Stomach (tissue), 9 donors: ENCODE measurements around the gene NPAS3. TPM values are rescaled to one million over a fixed set of nuclear protein-coding genes. Genes with fewer than 3 reads are reported as not detected.

ENCODE experiments used
- DNase-seq, 2 donors: peaks; one replicate each; pipeline versions ENCODE4 v3.0.0 to v3.0.0-alpha.2; 2013 to 2019
- H3K27ac ChIP-seq, 5 donors: fragments of 200-600 bp in 4 of 5; sonication (generic) in 4 of 5; one replicate each; pipeline ENCODE4 v1.5.1; 2013 to 2019; ENCODE audit warnings: mild to moderate bottlenecking in 1 of 5, moderate library complexity in 1 of 5
- H3K27me3 ChIP-seq, 3 donors: fragments of 200-600 bp; sonication (generic); one replicate each; pipeline ENCODE4 v1.5.1; 2017 to 2019; ENCODE audit warnings: mixed run types in 1 of 3
- H3K36me3 ChIP-seq, 4 donors: fragments of 200-600 bp; sonication (generic); 1 replicate in 3 of 4; 2 replicates in 1 of 4; pipeline ENCODE4 v1.5.1; 2016 to 2019
- H3K4me1 ChIP-seq, 4 donors: fragments of 200-600 bp; sonication (generic); one replicate each; pipeline ENCODE4 v1.5.1; 2016 to 2019
- H3K4me3 ChIP-seq, 4 donors: fragments of 200-600 bp; sonication (generic) in 3 of 4; one replicate each; pipeline ENCODE4 v1.5.1; 2016 to 2019; ENCODE audit warnings: mild to moderate bottlenecking in 1 of 4
- H3K9me3 ChIP-seq, 4 donors: fragments of 200-600 bp; sonication (generic); one replicate each; pipeline ENCODE4 v1.5.1; 2016 to 2019
- CTCF ChIP-seq, 7 experiments: fragments of 450-650 bp in 4 of 7; fragments of 200-600 bp in 3 of 7; sonication (generic) in 3 of 7; IDR thresholded peaks; one replicate each; pipeline ENCODE4 v1.5.1; 2016 to 2019; ENCODE audit warnings: antibody characterized with exemption in 7 of 7, control low read depth in 2 of 7, mild to moderate bottlenecking in 1 of 7
- EP300 ChIP-seq: sonication (generic); formaldehyde crosslinking; IDR thresholded peaks from one replicate; pipeline ENCODE4 v1.6.1; 2017; ENCODE audit warnings: antibody characterized with exemption
- POLR2A ChIP-seq, 4 donors: fragments of 450-650 bp; IDR thresholded peaks; one replicate each; pipeline ENCODE4 v1.6.1; 2016; ENCODE audit warnings: antibody characterized with exemption in 4 of 4, control low read depth in 2 of 4, mild to moderate bottlenecking in 1 of 4, moderate library complexity in 1 of 4
- POLR2AphosphoS5 ChIP-seq, 3 donors: sonication (generic); formaldehyde crosslinking; IDR thresholded peaks; one replicate each; pipeline ENCODE4 v1.6.1; 2016; ENCODE audit warnings: antibody characterized with exemption in 3 of 3
- WGBS, 5 donors: extraction: QIAGEN DNeasy Blood & Tissue Kit in 3 of 5; methylation state at CpG; one replicate each; pipeline versions ENCODE4 v1.1.5 to v1.1.7; 2013 to 2018; 5-methylcytosine and 5-hydroxymethylcytosine counted together
- intact Hi-C: fragments of 100-400 bp; cut with DNase I; formaldehyde crosslinking; loops from one replicate; pipeline ENCODE4 v1.15.1; 2023; ENCODE audit warnings: low total_unique reads
- polyA plus RNA-seq, 3 donors: library from polyadenylated mRNA; stranded (reverse); fragments of 200-250 nt; gene quantifications; one replicate each; pipeline ENCODE4 v1.2.3, GENCODE V29; 2013
- total RNA-seq, 5 donors: library from RNA; depleted of rRNA; stranded (reverse); fragments of >200 nt; gene quantifications; one replicate each; pipeline versions ENCODE4 v1.1.0 to v1.2.3, GENCODE V29; 2014 to 2016
- donor health status: healthy with polysubstance abuse.
- donor health status: Bipolar disorder and iron deficiency.
- donor health status: healthy.

Gene NPAS3
- total and polyA plus RNA-seq, 8 donors, result under 0.01 to 7.9 (median 0.76) TPM; not detected in 1

GRCh38 chr14:32939254-32940065, 781 bp downstream of the NPAS3 start:
- Histone ChIP-seq H3K9me3 (no peaks in the 10 kb centered on the region), H3K27me3 (peaks cover 0 to 57% (median 19%) of the 10 kb centered on the region in 3 donors), H3K4me1 (peaks cover 0 to 38% (median 26%) of the 10 kb centered on the region in 4 donors), H3K4me3 (peak overlapping the region; percentile 60 to 68 (median 64)), H3K27ac (peak overlapping the region; percentile 75 to 92 (median 87)), H3K36me3 (no peaks in the 10 kb centered on the region)
- DNase-seq, result peak; percentile 68 to 94
- 0 to 1% (median 0%) methylated on average over 59 to 79 of the region's 80 CpGs for WGBS, 5 donors
- TF ChIP-seq CTCF (IDR thresholded peaks at IDR 0.05) (no peak), EP300 (no peak), POLR2AphosphoS5 (IDR thresholded peaks at IDR 0.05) (no peak), POLR2A (IDR thresholded peaks at IDR 0.05) (no peak)
- intact Hi-C loops, result no loop called here

GRCh38 chr14:32940066-32940651, 1.5 kb downstream of the NPAS3 start:
- TF ChIP-seq CTCF (IDR thresholded peaks at IDR 0.05), result no peak
- TF ChIP-seq EP300, result no peak
- TF ChIP-seq POLR2AphosphoS5 (IDR thresholded peaks at IDR 0.05), result no peak
- no peak for TF ChIP-seq POLR2A (IDR thresholded peaks at IDR 0.05)
- peaks cover 0 to 50% (median 13%) of the 10 kb centered on the region in 3 donors for H3K27me3 ChIP-seq

GRCh38 chr14:32940711-32941667, 2.3 kb downstream of the NPAS3 start:
- Histone ChIP-seq H3K4me1 (peaks cover 0 to 28% (median 19%) of the 10 kb centered on the region in 4 donors), H3K4me3 (peak overlapping the region in 1 of 4 donors; percentile 60), H3K9me3 (no peaks in the 10 kb centered on the region), H3K27ac (peak overlapping the region in 3 of 5 donors; percentile 87 to 92 (median 91)), H3K36me3 (no peaks in the 10 kb centered on the region), H3K27me3 (peaks cover 0 to 42% (median 10%) of the 10 kb centered on the region in 3 donors)
- TF ChIP-seq POLR2A (IDR thresholded peaks at IDR 0.05), result no peak
- TF ChIP-seq CTCF (IDR thresholded peaks at IDR 0.05), result no peak
- no peak for DNase-seq
- WGBS, 5 donors, result 64 to 70% (median 66%) methylated on average over 7 of the region's 7 CpGs
- intact Hi-C loops, result no loop called here

More at GRCh38 chr14:32940066-32940651, 1.5 kb downstream of the NPAS3 start:
- Histone ChIP-seq H3K36me3 (no peaks in the 10 kb centered on the region), H3K9me3 (no peaks in the 10 kb centered on the region), H3K27ac (peak overlapping the region; percentile 75 to 92 (median 87)), H3K4me1 (peaks cover 0 to 33% (median 22%) of the 10 kb centered on the region in 4 donors), H3K4me3 (peak overlapping the region; percentile 60 to 68 (median 64))
- intact Hi-C loops, result no loop called here
- WGBS, 5 donors, result 15 to 20% (median 16%) methylated on average over 13 of the region's 13 CpGs
- peak in 1 of 2 donors; percentile 48 for DNase-seq

- intact Hi-C loops, result no loop called here
- TF ChIP-seq EP300 (no peak), POLR2AphosphoS5 (IDR thresholded peaks at IDR 0.05) (no peak)
Observed at GRCh38 chr14:32941668-32942065, 3.0 kb downstream of the NPAS3 start.

More at GRCh38 chr14:32941668-32942065, 3.0 kb downstream of the NPAS3 start:
- WGBS, 5 donors, result 62 to 74% (median 72%) methylated on average over 2 of the region's 2 CpGs
- no peak overlapping the region for H3K4me3 ChIP-seq
- no peak overlapping the region for H3K27ac ChIP-seq
- peaks cover 0 to 28% (median 19%) of the 10 kb centered on the region in 4 donors for H3K4me1 ChIP-seq
- peaks cover 0 to 35% (median 10%) of the 10 kb centered on the region in 3 donors for H3K27me3 ChIP-seq
- no peaks in the 10 kb centered on the region for H3K9me3 ChIP-seq
- DNase-seq, result no peak
- H3K36me3 ChIP-seq, result no peaks in the 10 kb centered on the region
